Endothelial cell of hepatic sinusoid (primary cell): ENCODE measurements around the gene LYPD8.

Experiments used
- in situ Hi-C: cut with HindIII; loops from 2 replicates; pipeline ENCODE4 v1.10.0; 2017; ENCODE audit warnings: low sequenced_read_pairs

LYPD8 gene

GRCh38 chr1:248702714-248703113, 52.8 kb downstream of the LYPD8 start, which contains the start of gene OR14I1:
Gene OR14I1, minus strand, starts transcription at chr1:248702766.
- in situ Hi-C loops = no loop called here

DNA sequence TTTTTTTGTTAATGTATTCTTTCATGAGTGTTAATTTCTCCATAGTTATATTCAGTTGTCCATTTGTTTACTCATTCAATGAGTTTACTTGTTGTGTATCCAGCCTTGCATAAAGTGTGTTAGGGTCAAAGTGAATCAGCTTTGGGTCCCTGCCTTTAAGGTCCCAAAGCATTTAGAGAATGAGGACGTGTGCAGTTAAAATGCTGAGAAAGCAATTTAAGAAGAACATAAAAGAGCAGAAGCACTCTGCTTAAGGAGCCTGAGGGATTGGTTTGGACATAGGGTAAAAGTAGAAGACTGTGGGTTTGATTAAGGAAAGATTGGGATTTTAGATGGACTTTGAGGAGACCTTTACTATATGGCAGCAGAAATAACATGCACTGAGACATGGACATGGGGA, 56.5 kb downstream of the LYPD8 start:
- in situ Hi-C loops = no loop called here

DNA sequence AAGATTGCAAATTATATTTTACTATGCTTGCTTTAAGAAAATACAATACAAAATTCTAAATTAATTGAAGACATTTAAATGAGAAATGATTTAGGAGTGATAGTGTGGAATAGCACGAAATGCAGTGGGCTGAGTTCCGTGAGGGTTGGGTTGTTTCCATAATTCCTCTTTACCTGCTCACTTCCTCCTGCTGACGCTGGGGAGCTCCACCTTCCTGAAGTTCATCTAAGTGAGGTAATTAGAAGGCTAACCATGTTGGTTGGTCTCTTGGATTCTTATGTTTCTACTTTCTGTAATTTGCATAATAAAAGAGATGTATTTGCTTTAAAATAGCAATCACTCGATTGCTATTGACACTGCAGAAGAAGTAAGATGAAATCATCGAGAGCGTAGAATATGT, 57.7 kb downstream of the LYPD8 start:
- in situ Hi-C loops = no loop called here

DNA sequence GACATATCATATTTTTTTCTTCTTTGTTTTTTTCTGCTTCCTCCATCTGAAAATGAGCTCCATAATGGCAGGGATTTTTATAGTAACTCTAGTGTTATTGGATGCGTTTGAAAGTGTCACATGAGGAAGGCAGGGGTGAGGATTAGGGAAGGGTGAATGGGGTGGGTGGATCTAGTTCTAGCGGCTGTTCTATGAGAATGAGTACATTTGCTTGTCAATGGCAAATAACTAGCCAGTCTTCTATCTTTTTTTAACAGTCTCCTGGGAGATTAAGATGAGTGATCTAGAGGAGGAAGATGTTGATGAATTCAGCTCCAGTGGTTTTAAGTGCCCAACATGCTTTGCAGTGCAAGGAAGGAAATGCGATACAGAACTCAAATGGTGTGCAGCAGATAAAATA, 58.8 kb downstream of the LYPD8 start:
- in situ Hi-C loops = no loop called here

- in situ Hi-C loops = no loop called here
Measured at GRCh38 chr1:248696261-248696660, 59.3 kb downstream of the LYPD8 start.

DNA sequence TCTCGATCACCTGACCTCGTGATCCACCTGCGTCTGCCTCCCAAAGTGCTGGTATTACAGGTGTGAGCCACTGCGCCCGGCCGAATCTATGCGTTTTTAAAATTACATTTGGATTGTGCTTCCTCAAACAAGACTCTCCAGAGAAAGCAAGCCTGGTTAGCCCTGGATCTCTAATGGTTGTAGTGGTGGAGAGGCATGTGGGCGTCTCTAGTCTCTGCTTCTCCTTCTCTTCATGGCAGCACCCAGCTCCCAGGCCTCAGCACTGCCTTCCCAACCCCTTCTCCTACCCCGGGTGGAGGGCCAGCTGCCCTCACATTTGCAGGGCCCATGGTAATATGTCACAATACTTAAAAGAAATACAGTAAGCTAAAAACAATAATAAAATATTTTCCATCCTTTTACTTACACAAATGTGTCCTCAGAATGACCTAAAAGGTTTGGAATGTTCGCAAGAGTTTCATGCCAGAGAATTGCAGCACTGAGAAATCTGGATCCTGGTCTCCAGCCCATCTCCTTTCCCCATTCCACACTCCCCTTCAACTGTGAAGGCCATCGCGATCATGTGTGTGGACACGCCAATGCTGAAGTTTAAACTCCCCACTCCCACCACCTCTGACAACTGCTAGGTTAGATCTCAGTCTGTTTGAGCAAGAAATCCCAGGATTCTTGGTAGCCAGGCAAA, 60.0 kb downstream of the LYPD8 start:
- in situ Hi-C loops = no loop called here

GRCh38 chr1:248691567-248692155, 63.9 kb downstream of the LYPD8 start:
- in situ Hi-C loops = no loop called here
